AG20443 (cell line): ENCODE results near the gene TMEM150B.

ENCODE experiments used
- DNase-seq: peaks from one replicate; pipeline ENCODE4 v3.0.0; 2012; ENCODE audit warnings: low spot score, mixed read lengths

Gene TMEM150B

GRCh38 chr19:55325172-55325571, at the start of gene TMEM150B:
TSS of gene TMEM150B (minus strand) at chr19:55325341. CDS start at chr19:55321036, 4,305 bp downstream.
- DNase-seq: no peak

GRCh38 chr19:55373993-55374757, 49.0 kb upstream of the TMEM150B start:
- peak; percentile 64 for DNase-seq

- DNase-seq: no peak
These were observed 48.3 kb upstream of the TMEM150B start for GRCh38 chr19:55373306-55373992.

GRCh38 chr19:55372316-55373081, 47.4 kb upstream of the TMEM150B start:
- peak; percentile 61 for DNase-seq

- DNase-seq: peak; percentile 87
These were observed 45.3 kb upstream of the TMEM150B start, which contains the start of gene IL11 for GRCh38 chr19:55370305-55370988. TSS of gene IL11 (minus strand) at chr19:55370463. CDS start at chr19:55370310, 153 bp downstream.

- peak; percentile 94 for DNase-seq
These were observed 44.6 kb upstream of the TMEM150B start for GRCh38 chr19:55369653-55370304.

GRCh38 chr19:55368701-55369563, 43.8 kb upstream of the TMEM150B start:
- peak; percentile 94 for DNase-seq

- no peak for DNase-seq
These were observed 43.0 kb upstream of the TMEM150B start for GRCh38 chr19:55368106-55368505.

- DNase-seq: no peak
These were observed 41.6 kb upstream of the TMEM150B start for GRCh38 chr19:55366790-55367189.

GRCh38 chr19:55365964-55366363, 40.8 kb upstream of the TMEM150B start:
- DNase-seq: no peak

- no peak for DNase-seq
These were observed 40.1 kb upstream of the TMEM150B start for GRCh38 chr19:55365245-55365644.

- no peak for DNase-seq
These were observed 38.0 kb upstream of the TMEM150B start, which contains the start of gene GARIN5B for GRCh38 chr19:55362990-55363716. TSS of gene GARIN5B (minus strand) at chr19:55363260. CDS start at chr19:55363066, 194 bp downstream.

- DNase-seq: no peak
These were observed 37.2 kb upstream of the TMEM150B start for GRCh38 chr19:55362174-55362989.

GRCh38 chr19:55360902-55361301, 35.8 kb upstream of the TMEM150B start:
- DNase-seq: no peak

GRCh38 chr19:55358943-55359908, 34.1 kb upstream of the TMEM150B start:
- DNase-seq: no peak

GRCh38 chr19:55358493-55358892, 33.4 kb upstream of the TMEM150B start:
- no peak for DNase-seq

GRCh38 chr19:55355213-55355821, 30.2 kb upstream of the TMEM150B start:
- peak; percentile 16 for DNase-seq
